ENCODE data around the gene FUCA1.

The FUCA1 gene

GRCh38 chr1:23799570-23800399 is 68.3 kb downstream of the FUCA1 start:
- DNase-seq: peak; percentile 62

- DNase-seq: no peak
Measured at GRCh38 chr1:23799255-23799569, 68.9 kb downstream of the FUCA1 start.

GRCh38 chr1:23798662-23799142 is 69.4 kb downstream of the FUCA1 start:
- no peak for DNase-seq

GRCh38 chr1:23797478-23798448 is 70.3 kb downstream of the FUCA1 start:
- no peak for DNase-seq

GRCh38 chr1:23796466-23797271 is 71.4 kb downstream of the FUCA1 start:
- DNase-seq: no peak

- no peak for DNase-seq
Measured at GRCh38 chr1:23795676-23796465, 72.2 kb downstream of the FUCA1 start.

Measured in retina (tissue), 1 donor.